Prostate gland (tissue), 2 donors: Measurements from ENCODE around the gene RPN1. TPM values are rescaled to one million over a fixed set of nuclear protein-coding genes. Genes with fewer than 3 reads are reported as not detected.
"Not testable (repeated sequence)": the region's sequence is repeated elsewhere in the genome, so short reads cannot be mapped to it uniquely, and the experiment has no call there.

Experiments
- DNase-seq: peaks from one replicate; pipeline ENCODE4 v3.0.0-alpha.2; 2019; ENCODE audit warnings: low spot score
- H3K27ac ChIP-seq, 2 donors: fragments of 200-600 bp; sonication (generic); 2 replicates each; pipeline ENCODE4 v1.5.1; 2017 to 2019
- H3K27me3 ChIP-seq: fragments of 200-600 bp; sonication (generic); replicated peaks from 2 replicates; pipeline ENCODE4 v1.5.1; 2019; ENCODE audit not compliant: insufficient read depth
- H3K36me3 ChIP-seq, 2 donors: fragments of 200-600 bp; sonication (generic); 1 replicate in 1 of 2; 2 replicates in 1 of 2; pipeline versions ENCODE4 v1.5.1 to v1.8.1; 2017 to 2019
- H3K4me1 ChIP-seq: fragments of 200-600 bp; sonication (generic); replicated peaks from 2 replicates; pipeline ENCODE4 v1.5.1; 2019
- H3K4me3 ChIP-seq, 2 donors: fragments of 200-600 bp; sonication (generic); 2 replicates each; pipeline ENCODE4 v1.5.1; 2017 to 2019
- H3K9me3 ChIP-seq: fragments of 200-600 bp; sonication (generic); 2 replicates; pipeline ENCODE4 v1.5.1; 2017
- CTCF ChIP-seq, 4 experiments: fragments of 200-600 bp in 2 of 4; fragments of 450-650 bp in 2 of 4; sonication (generic) in 2 of 4; IDR thresholded peaks; 1 replicate in 3 of 4; 2 replicates in 1 of 4; pipeline ENCODE4 v1.5.1; 2016 to 2019; ENCODE audit warnings: antibody characterized with exemption in 4 of 4, mild to moderate bottlenecking in 2 of 4, moderate library complexity in 2 of 4
- POLR2A ChIP-seq: fragments of 450-650 bp; IDR thresholded peaks from one replicate; pipeline ENCODE4 v1.6.1; 2016; ENCODE audit warnings: antibody characterized with exemption, mild to moderate bottlenecking
- POLR2AphosphoS5 ChIP-seq: sonication (generic); formaldehyde crosslinking; IDR thresholded peaks from one replicate; pipeline ENCODE4 v1.6.1; 2017; ENCODE audit warnings: antibody characterized with exemption
- WGBS: methylation state at CpG from one replicate; pipeline ENCODE4 v1.1.5; 2018; 5-methylcytosine and 5-hydroxymethylcytosine counted together
- intact Hi-C: fragments of 100-400 bp; cut with DNase I; formaldehyde crosslinking; loops from one replicate; pipeline ENCODE4 v1.14.2; 2022
- total RNA-seq, 2 donors: library from RNA; depleted of rRNA; stranded (reverse); fragments of >200 nt; gene quantifications; one replicate each; pipeline ENCODE4 v1.1.0, GENCODE V29; 2016

RPN1 gene
- total RNA-seq, 2 donors from 2014 or later, result 291 to 359 TPM

- 86% methylated on average over 6 of the region's 6 CpGs for WGBS
- no peaks in the 10 kb centered on the region for H3K4me1 ChIP-seq
- no peak overlapping the region for H3K27ac ChIP-seq
- H3K36me3 ChIP-seq, result no peaks in the 10 kb centered on the region
- DNase-seq, result no peak
- H3K9me3 ChIP-seq, result no peaks in the 10 kb centered on the region
- H3K27me3 ChIP-seq, result no peaks in the 10 kb centered on the region
- no peak overlapping the region for H3K4me3 ChIP-seq
- intact Hi-C loops, result no loop called here
- TF ChIP-seq POLR2AphosphoS5, result no peak
- TF ChIP-seq POLR2A, result no peak
- TF ChIP-seq CTCF (IDR thresholded peaks at IDR 0.05), result no peak
These were observed 52.7 kb downstream of the RPN1 start for GRCh38 chr3:128597900-128598299.

GRCh38 chr3:128592864-128593263 is 57.8 kb downstream of the RPN1 start:
- intact Hi-C loops, result no loop called here
- H3K27me3 ChIP-seq, result no peaks in the 10 kb centered on the region
- no peak for DNase-seq
- TF ChIP-seq POLR2AphosphoS5, result no peak
- no peak for TF ChIP-seq CTCF (IDR thresholded peaks at IDR 0.05)
- no peak for TF ChIP-seq POLR2A
- 74% methylated on average over 4 of the region's 4 CpGs for WGBS
- H3K9me3 ChIP-seq, result no peaks in the 10 kb centered on the region
- no peak overlapping the region for H3K4me3 ChIP-seq
- H3K36me3 ChIP-seq, result no peaks in the 10 kb centered on the region
- H3K4me1 ChIP-seq, result no peaks in the 10 kb centered on the region
- no peak overlapping the region for H3K27ac ChIP-seq

GRCh38 chr3:128591738-128592426 is 58.7 kb downstream of the RPN1 start:
- no peaks in the 10 kb centered on the region for H3K9me3 ChIP-seq
- TF ChIP-seq CTCF (IDR thresholded peaks at IDR 0.05) (no peak), POLR2A (no peak), POLR2AphosphoS5 (no peak)
- intact Hi-C loops, result no loop called here

GRCh38 chr3:128590948-128591347 is 59.7 kb downstream of the RPN1 start:
- Histone ChIP-seq H3K4me3 (no peak overlapping the region), H3K36me3 (no peaks in the 10 kb centered on the region), H3K9me3 (no peaks in the 10 kb centered on the region), H3K27ac (no peak overlapping the region), H3K27me3 (no peaks in the 10 kb centered on the region), H3K4me1 (no peaks in the 10 kb centered on the region)
- WGBS, result 90% methylated on average over 8 of the region's 8 CpGs
- no peak for DNase-seq
- TF ChIP-seq CTCF (IDR thresholded peaks at IDR 0.05), result no peak
- TF ChIP-seq POLR2A, result no peak
- TF ChIP-seq POLR2AphosphoS5, result no peak
- intact Hi-C loops, result no loop called here

More at GRCh38 chr3:128591738-128592426, 58.7 kb downstream of the RPN1 start:
- Histone ChIP-seq H3K4me1 (no peaks in the 10 kb centered on the region), H3K36me3 (no peaks in the 10 kb centered on the region), H3K27me3 (no peaks in the 10 kb centered on the region), H3K4me3 (no peak overlapping the region), H3K27ac (no peak overlapping the region)
- WGBS, result 84% methylated on average over 5 of the region's 5 CpGs
- DNase-seq, result no peak

GRCh38 chr3:128589985-128590384 is 60.6 kb downstream of the RPN1 start:
- DNase-seq, H3K9me3 ChIP-seq, intact Hi-C loops, H3K4me1 ChIP-seq, H3K4me3 ChIP-seq, H3K36me3 ChIP-seq, H3K27me3 ChIP-seq, H3K27ac ChIP-seq: not testable (repeated sequence)
- 100% methylated on average over 1 of the region's 1 CpG for WGBS
